ENCODE data around the gene PRPF40B.

PRPF40B gene

DNA sequence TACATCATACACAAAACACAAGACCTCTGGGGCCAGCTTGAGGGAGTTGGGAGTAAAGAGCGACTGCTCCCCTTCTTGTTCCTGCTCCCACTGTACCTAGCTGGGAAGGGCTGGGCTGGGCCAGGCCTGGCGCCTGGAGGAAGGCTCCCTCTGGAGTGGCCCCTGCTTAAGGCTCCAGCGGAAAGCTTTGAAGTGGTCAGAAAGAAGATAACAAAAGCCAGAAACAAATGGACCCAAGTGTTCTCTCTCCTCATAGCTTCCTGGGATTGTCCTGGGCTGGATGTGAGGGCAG lies 25.3 kb downstream of the PRPF40B start:
- no peak for TF ChIP-seq CTCF (IDR thresholded peaks at IDR 0.05)
- DNase-seq, result no peak
- Mint-ChIP-seq H3K4me3 (no peak overlapping the region), H3K9me3 (no peaks in the 10 kb centered on the region), H3K4me1 (peaks cover 63% of the 10 kb centered on the region), H3K36me3 (ENCODE audit: low read depth) (peaks cover 44% of the 10 kb centered on the region), H3K27me3 (ENCODE audit: low read depth, poor library complexity) (peaks cover 2% of the 10 kb centered on the region), H3K27ac (peak overlapping the region; percentile 75)

GRCh38 chr12:49649445-49649844 lies 26.1 kb downstream of the PRPF40B start:
- Mint-ChIP-seq H3K36me3 (ENCODE audit: low read depth) (peaks cover 41% of the 10 kb centered on the region), H3K9me3 (no peaks in the 10 kb centered on the region), H3K27me3 (ENCODE audit: low read depth, poor library complexity) (peaks cover 2% of the 10 kb centered on the region), H3K4me3 (no peak overlapping the region), H3K27ac (peak overlapping the region; percentile 73), H3K4me1 (peaks cover 62% of the 10 kb centered on the region)
- no peak for TF ChIP-seq CTCF (IDR thresholded peaks at IDR 0.05)
- DNase-seq, result no peak

- Mint-ChIP-seq H3K4me3 (no peak overlapping the region), H3K27me3 (ENCODE audit: low read depth, poor library complexity) (peaks cover 2% of the 10 kb centered on the region), H3K4me1 (peaks cover 58% of the 10 kb centered on the region), H3K9me3 (no peaks in the 10 kb centered on the region), H3K27ac (peak overlapping the region; percentile 19), H3K36me3 (ENCODE audit: low read depth) (peaks cover 37% of the 10 kb centered on the region)
- TF ChIP-seq CTCF (IDR thresholded peaks at IDR 0.05), result no peak
- no peak for DNase-seq
Observed at GRCh38 chr12:49649892-49650291, 26.5 kb downstream of the PRPF40B start.

DNA sequence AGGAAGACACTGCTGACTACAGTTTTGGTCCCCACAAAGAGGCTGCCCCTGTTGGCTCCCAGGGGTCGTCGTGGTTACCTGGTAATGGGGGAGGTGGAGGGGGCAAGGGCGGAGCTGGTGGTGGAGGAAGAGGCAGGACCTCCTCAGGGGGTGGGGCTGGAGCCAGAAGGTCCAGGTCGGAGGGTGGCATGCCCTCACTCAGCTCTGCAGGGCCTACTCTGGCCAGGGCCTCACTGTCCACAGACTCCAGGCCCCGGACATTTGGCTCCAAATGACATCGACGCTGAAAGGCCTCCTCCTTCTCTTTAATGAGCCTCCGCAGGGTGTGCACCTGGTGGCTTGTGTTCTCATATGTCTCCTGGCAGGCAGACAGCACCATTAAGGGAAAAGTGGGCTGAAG lies 28.5 kb downstream of the PRPF40B start:
- H3K36me3 Mint-ChIP-seq (ENCODE audit: low read depth), result peaks cover 45% of the 10 kb centered on the region
- H3K9me3 Mint-ChIP-seq, result no peaks in the 10 kb centered on the region
- peak overlapping the region; percentile 19 for H3K27ac Mint-ChIP-seq
- peaks cover 45% of the 10 kb centered on the region for H3K4me1 Mint-ChIP-seq
- no peak overlapping the region for H3K4me3 Mint-ChIP-seq
- no peak for TF ChIP-seq CTCF (IDR thresholded peaks at IDR 0.05)
- no peak for DNase-seq
- peaks cover 2% of the 10 kb centered on the region for H3K27me3 Mint-ChIP-seq (ENCODE audit: low read depth, poor library complexity)

DNA sequence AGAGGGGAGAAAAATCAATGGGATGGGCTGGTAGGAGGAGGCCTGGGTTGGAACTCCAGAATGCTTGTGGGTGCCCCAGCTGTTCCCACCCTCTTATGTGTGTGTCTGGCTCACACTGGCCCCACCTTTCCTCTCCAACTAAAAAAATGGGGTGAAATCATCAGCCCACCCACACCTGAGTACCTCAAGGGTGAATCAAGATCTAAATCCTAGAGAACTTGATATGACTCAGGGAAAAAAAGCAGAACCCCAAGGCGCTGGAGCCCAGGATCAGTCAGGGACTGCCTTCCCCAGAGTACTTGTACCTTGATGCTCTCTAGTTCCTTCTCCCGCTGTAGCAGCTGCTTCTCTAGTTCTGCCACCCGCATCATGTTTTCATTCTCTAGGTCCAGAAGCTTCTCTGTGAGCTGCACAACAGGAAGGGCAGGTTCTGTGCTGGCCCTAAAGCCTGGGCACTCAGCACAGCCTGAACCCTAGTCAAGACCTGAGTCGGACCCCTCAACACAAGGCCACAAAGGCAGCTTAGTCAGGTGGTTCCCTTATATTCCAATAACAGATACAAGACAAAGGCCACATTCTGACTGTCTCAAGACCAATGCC lies 29.7 kb downstream of the PRPF40B start:
- no peak overlapping the region for H3K4me3 Mint-ChIP-seq
- H3K4me1 Mint-ChIP-seq, result peaks cover 34% of the 10 kb centered on the region
- H3K27ac Mint-ChIP-seq, result peak overlapping the region; percentile 23
- H3K36me3 Mint-ChIP-seq (ENCODE audit: low read depth), result peaks cover 46% of the 10 kb centered on the region
- no peak for DNase-seq
- no peaks in the 10 kb centered on the region for H3K9me3 Mint-ChIP-seq
- peaks cover 2% of the 10 kb centered on the region for H3K27me3 Mint-ChIP-seq (ENCODE audit: low read depth, poor library complexity)
- no peak for TF ChIP-seq CTCF (IDR thresholded peaks at IDR 0.05)

- no peak for DNase-seq
- no peak for TF ChIP-seq CTCF (IDR thresholded peaks at IDR 0.05)
- H3K4me1 Mint-ChIP-seq, result peaks cover 20% of the 10 kb centered on the region
- H3K36me3 Mint-ChIP-seq (ENCODE audit: low read depth), result peaks cover 37% of the 10 kb centered on the region
- H3K4me3 Mint-ChIP-seq, result no peak overlapping the region
- H3K27me3 Mint-ChIP-seq (ENCODE audit: low read depth, poor library complexity), result no peaks in the 10 kb centered on the region
- H3K27ac Mint-ChIP-seq, result no peak overlapping the region
- H3K9me3 Mint-ChIP-seq, result no peaks in the 10 kb centered on the region
Observed at GRCh38 chr12:49654715-49655114, 31.4 kb downstream of the PRPF40B start.
